SK-N-DZ (cell line): ENCODE data around the gene TMEM198.
A peak's percentile ranks its signal among the peaks of the same experiment; 100 is the strongest.

Experiments used
- DNase-seq: peaks from one replicate; pipeline ENCODE4 v3.0.0-alpha.2; 2015; ENCODE audit warnings: low spot score
- small RNA-seq, 2 experiments: library from RNA; depleted of rRNA; stranded (forward); fragments of <200 nt; gene quantifications; one replicate each; pipeline ENCODE3, GENCODE V24; 2014

The TMEM198 gene

DNA sequence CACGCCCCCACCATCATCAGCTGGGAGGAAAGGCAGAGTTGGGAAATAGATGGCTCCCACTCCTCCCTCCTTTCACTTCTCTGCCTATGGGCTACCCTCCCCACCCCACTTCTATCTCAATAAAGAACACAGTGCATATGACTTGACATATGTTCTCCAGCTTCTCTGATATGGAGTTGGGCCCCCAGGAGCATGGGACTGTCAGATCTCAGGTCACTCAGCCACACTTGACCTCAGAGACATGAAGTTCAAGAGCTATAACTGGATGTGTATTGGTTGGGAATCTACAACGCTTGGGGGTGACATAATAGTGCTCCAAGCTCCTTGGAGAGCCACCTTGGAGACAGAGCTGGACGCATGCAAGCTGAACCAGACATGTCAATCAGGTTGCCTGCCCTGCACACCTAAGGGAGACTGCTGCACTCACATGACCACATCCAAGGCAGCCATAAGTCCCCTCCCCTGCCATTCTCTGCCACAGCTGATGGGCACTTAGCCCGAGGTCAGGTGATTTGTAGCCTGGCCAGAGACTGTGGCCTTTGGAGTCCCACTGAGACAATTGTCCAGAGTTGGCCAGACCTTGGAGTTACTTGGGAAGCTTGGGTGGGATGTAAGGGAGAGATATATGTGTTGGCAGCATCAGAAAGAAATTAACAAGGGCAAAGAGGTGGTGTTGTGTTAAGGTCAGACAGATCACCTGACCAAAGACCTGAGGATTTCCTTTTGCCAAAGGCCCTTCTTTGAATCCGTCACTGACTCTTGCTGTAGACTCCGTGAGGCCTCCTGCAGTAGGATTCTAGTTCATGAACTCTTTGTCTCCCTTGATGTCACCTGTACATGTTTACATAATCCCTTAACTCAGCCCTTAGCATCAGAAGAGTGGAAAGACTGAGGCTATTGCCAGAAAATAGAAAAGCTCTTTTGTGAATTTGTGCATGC lies 32.0 kb downstream of the TMEM198 start:
- no peak for DNase-seq

DNA sequence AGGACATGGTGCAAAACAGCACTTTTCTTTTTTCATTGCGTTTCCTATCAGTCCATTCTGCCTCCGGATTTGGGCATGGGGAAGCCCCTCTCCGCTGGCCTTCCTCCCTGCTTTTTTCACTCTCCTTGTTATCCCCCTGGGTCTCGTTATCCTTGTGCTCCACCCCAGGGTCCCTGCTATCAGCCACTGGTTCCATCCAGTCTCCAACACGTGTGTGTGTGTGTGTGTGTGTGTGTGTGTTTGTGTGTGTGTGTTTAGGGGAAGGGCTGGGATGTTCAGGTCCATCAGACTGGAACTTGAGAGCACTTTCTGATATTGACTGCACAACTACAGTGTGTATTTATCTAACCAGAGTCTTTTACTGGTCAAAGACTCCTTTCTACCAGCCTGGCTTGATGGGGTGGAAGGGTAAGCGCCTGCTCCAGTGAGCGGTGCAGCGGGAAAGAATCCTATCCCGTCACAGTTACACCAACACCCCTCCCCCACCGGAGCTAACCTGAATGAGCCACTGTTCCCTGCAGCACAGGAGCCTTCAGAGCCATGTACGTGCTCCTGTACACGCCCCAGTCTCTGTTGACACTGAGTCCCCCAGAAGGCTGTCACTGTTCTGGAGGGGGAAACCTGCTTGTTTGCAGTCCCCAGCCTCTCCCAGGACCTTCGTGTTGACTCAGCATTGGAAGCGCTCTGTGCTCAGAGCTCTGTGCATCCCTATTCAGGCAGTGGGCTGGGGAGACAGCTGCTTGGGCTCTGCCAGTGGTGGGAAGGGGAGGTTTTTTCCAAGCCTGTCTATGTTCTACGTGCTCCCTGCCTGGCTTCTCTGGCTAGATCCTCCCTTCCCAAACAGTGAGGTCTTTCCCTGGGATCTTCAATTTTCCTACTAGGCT lies 32.9 kb downstream of the TMEM198 start:
- DNase-seq = peak; percentile 68

DNA sequence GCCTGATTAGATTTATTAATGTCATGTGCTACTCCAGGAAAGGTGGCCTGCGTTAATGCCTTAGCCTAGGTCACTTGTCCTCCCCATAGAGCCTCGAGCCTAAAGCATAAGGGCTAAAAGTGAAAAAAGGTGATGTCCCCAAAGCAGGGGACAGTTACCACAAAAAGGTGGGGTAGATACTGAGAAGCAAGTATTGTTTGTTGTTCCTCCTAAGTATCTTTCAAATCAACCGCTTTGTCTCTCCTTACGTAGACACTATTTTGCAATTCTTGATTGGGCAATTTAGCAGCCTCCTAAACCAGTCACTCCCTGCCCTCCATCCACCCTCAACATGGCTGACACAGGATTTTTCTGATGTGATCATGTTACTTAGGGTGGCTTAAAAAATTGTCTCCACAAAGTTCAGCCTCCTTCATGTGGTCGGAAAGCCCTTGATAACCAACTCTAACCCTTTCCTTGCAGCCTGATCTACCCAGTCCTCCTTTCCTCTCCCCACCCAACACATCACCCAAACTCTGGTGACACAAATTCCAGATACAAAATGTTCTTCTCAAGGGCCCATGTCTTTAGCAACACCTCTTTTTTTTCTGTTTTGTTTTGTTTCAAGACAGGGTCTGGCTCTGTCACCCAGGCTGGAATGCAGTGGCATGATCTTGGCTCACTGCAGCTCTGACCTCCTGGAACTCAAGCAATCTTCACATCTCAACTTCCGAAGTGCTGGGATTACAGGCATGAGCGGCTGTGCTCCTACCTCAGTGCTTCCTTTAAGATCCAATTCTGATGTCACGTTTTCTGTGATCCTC lies 35.2 kb downstream of the TMEM198 start:
- DNase-seq = no peak

DNA sequence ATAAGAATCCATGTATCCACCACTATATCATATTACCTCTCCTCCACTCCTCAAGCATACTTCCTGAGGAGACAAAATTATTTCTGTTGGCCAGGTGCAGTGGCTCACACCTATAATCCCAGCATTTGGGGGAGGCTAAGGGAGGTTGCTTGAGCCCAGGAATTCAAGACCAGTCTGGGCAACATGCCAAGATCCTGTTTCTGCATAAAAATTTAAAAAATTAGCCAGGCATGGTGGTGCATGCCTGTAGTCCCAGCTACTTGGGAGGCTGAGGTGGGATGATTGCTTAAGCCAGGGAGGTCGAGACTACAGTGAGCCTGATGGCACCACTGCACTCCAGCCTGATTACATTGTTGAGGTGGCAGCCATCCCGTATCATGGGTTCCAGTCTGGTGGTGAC lies 37.5 kb downstream of the TMEM198 start:
- DNase-seq = no peak

DNA sequence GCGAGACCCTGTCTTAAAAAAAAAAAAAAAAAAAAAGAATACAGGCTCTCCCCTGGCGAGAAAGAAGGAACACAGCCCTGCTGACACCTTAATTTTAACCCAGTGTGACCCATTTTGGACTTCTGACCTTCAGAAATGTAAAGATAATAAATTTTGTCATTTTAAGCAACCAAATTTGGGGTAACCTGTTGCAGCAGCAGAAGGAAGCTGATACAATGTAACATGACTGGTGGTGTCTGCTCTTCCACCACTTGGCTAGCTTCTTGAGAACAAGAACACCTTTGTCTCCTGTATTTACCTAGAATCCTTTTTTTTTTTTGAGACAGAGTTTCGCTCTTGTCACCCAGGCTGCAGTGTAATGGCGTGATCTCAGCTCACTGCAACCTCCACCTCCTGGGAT lies 47.3 kb downstream of the TMEM198 start:
- DNase-seq = no peak

DNA sequence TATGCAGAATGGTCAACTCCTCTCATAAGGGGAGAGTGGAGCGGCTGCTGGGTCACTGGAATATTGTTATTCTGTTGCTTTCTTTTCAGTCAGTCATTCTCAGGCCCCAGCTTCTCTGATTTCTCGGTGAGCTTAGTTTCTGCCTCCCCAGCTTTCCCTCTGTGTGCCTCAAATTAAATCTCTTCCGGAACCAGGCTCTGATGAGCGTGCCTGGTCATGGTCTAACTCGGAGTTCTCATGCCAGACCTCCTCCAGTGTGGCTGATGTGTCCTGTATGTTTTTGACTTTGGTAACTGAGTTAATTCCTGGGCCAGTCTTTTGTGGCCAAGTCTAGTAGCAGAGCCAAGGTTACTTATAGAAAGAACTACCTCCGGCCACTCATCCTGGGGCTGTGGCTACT lies 48.9 kb downstream of the TMEM198 start:
- DNase-seq = peak; percentile 37

DNA sequence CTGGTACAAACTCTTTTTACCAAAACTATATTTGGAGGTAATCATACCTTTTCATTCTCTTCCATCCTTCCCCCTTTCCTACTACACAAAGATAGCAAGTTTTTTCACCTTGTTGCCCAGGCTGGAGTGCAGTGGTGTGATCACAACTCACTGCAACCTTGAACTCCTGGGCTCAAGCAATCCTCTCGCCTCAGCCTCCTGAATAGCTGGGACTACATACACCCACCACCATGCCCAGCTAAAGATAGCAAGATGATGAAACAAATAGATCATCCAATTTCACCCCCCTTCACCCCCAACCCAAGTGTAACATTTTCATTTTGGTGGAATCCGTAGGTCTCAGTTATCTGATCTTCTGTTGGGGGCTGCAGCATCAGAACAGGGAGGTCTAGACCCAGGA lies 49.3 kb downstream of the TMEM198 start:
- no peak for DNase-seq

DNA sequence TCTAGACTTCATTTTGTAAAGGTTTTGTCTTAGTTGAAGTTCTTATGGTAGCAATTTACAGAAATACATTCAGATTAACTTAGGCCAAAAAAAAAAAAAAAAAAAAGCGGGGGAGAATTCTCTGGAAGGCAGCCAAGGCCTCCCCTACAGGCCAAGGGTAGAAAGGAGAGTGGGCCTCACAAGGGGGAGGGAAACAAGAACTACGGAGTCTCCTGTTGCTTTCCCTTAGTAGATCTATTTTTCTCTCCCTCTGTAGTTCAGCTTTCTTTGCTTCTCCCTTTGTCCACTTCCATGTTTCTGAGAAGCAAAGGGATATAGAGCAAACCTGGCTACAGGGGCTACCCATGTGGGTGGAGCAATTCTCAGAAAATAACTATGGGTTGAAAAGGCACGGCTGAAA lies 51.4 kb downstream of the TMEM198 start:
- no peak for DNase-seq

DNA sequence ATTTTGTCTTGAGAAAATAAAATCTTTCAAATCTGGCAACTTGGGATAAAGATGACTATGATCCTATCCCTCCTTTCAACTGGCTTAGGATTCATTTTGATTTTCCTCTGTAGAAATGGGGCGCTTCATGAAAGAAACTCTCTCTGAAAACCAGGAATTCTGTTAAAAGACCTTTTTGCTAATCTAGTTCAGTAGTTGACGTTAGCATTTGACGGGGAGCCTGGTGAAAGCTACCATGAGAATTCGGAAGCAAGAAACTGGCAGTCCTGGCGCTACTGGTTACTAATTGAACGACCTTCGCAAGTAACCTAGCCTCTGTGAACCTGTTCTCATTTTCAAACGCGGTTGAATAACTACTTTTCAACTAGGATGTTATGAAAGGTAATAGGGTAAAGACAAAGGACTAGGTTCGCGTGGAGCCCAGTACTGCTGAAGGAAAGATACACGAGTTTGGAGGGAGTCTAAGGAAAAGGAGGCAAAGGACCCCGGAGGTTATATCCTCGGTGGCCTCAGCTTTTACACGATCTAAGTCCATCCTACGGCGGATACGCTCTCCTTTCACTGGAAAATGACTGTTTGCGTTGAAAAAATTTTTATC lies 53.2 kb downstream of the TMEM198 start:
- no peak for DNase-seq

DNA sequence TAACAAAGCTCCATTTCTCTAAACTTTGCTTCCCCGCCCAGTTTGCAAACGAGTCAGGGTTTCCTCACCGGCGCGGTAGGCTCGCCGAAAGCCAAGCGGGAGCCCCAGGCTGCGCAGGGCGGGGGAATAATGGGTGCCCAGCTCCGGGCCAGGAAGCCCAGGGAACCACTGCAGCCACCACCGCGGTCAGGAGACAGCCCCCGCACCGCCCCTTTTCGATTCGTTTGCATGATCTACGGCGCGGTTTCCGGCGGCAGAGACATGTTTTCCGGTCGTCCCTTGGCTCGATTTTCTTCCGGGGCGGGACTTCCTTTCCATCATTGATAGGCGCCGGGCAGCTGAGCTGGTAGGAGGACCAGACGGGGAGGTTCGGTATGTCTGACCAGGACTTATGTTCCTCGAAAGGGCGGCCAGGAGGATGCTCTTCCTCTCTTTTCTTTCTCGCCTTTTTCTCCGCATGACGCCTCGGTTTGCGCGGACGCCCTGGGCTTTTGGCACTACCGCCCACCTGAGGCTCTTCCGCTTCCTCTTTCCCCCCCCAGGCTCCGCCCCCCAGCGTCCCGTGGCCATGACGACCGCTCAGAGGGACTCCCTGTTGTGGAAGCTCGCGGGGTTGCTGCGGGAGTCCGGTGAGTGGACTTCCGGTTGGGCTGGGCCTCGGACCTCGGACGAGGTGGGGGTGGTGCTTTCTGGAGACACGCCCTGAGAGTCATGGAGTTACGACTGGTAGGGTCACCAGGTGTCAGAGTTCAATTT lies 53.9 kb downstream of the TMEM198 start, which contains the start of gene STK11IP:
STK11IP (plus strand) TSS at position 306 of the 756 bp plus-strand sequence; CDS start at position 569, 263 bp downstream.
- peak; percentile 97 for DNase-seq

DNA sequence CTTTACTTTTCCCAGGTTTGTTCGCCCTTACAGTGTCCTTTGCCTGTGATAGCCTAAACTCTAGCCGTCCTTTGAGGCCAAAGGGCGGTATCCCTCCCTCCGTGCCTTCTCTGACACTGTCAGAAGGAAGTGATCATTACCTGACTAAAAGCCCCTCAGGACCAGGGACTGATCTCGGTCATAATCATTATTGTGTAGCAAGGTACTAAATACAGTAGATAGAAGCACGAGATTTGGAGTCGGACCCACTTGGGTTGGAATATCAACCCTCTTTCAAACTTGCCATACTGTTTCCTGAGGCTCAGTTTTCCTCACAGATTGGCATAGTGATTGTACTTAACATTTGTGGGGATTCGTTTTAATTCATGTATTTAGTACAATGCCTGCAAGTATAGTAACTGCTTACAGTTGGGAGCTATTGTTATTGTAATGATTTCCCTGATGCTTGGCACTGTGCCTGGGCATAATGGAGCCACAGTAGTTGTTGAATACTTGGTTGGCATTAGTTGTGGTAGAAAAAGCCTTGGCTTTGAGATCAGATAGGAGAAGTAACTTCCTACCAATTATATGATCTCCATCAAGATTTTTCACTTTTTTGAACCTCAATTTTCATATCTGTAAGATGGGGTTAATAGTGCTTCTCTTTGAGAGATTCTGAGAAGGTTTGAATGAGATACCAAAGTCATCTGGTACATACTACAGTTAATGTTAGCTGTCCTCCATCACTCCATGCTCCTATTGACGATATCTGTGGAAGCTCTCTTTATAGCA lies 54.7 kb downstream of the TMEM198 start:
- no peak for DNase-seq

Small RNA genes lying within 50 kb of the gene (small RNA-seq; reads per million reads assigned to genes)
- gene MIR3132 = 0 to 0.04 reads per million in 2 experiments
- 0.05 to 1.4 reads per million in 2 experiments for gene RN7SKP213
